Hematopoietic multipotent progenitor cell treated with erythropoietin and hydrocortisone succinate and interleukin-3 and kit ligand, for 17 days (in vitro differentiated cells): ENCODE results near the gene ELF4.

ENCODE experiments used
- DNase-seq: peaks from one replicate; pipeline ENCODE4 v3.0.0-alpha.2; 2015; ENCODE audit warnings: low spot score

Gene ELF4

GRCh38 chrX:130047416-130047815 is 62.9 kb downstream of the ELF4 start:
- no peak for DNase-seq

- DNase-seq: no peak
Observed at GRCh38 chrX:130039847-130040246, 70.5 kb downstream of the ELF4 start.

- DNase-seq: no peak
Observed at GRCh38 chrX:130034178-130034577, 76.1 kb downstream of the ELF4 start.

GRCh38 chrX:130032552-130032951 is 77.7 kb downstream of the ELF4 start:
- DNase-seq: no peak

GRCh38 chrX:130030826-130031225 is 79.5 kb downstream of the ELF4 start:
- no peak for DNase-seq

- peak; percentile 49 for DNase-seq
Observed at GRCh38 chrX:130028196-130028595, 82.1 kb downstream of the ELF4 start.

GRCh38 chrX:130027569-130027968 is 82.7 kb downstream of the ELF4 start:
- no peak for DNase-seq

GRCh38 chrX:130025256-130025655 is 85.0 kb downstream of the ELF4 start:
- no peak for DNase-seq

- DNase-seq: peak; percentile 84
Observed at GRCh38 chrX:130024127-130024526, 86.2 kb downstream of the ELF4 start.

- no peak for DNase-seq
Observed at GRCh38 chrX:130020661-130021324, 89.5 kb downstream of the ELF4 start.

- DNase-seq: no peak
Observed at GRCh38 chrX:130018143-130018542, 92.2 kb downstream of the ELF4 start.

- DNase-seq: no peak
Observed at GRCh38 chrX:130015181-130015580, 95.1 kb downstream of the ELF4 start.
